GM21367 (cell line): ENCODE data around the gene ERCC1.
"Not testable (repeated sequence)": the region's sequence is repeated elsewhere in the genome, so short reads cannot be mapped to it uniquely, and the experiment has no call there.

ENCODE experiments used
- ATAC-seq: cut with Tn5 transposase; IDR thresholded peaks from one replicate; pipeline ENCODE4 v1.9.1; 2021; ENCODE audit not compliant: unreplicated experiment

Gene ERCC1

DNA sequence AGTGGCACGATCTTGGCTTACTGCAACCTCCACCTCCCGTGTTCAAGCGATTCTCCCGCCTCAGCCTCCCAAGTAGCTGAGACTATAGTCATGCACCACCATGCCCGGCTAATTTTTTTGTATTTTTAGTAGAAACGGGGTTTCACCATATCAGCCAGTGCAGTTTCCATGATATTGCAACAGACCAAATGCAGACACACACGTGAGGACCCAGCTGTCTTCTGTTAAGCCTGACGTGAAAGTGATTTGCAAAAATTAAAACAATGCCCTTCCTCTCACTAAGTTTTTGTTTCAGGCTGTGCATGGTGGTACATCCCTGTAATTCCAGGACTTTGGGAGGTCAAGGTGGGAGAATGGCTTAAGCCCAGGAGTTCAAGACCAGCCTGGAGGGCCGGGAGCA lies 7.3 kb upstream of the ERCC1 start:
- not testable (repeated sequence) for ATAC-seq

- not testable (repeated sequence) for ATAC-seq
Measured at GRCh38 chr19:45429896-45430295, 6.2 kb upstream of the ERCC1 start.

DNA sequence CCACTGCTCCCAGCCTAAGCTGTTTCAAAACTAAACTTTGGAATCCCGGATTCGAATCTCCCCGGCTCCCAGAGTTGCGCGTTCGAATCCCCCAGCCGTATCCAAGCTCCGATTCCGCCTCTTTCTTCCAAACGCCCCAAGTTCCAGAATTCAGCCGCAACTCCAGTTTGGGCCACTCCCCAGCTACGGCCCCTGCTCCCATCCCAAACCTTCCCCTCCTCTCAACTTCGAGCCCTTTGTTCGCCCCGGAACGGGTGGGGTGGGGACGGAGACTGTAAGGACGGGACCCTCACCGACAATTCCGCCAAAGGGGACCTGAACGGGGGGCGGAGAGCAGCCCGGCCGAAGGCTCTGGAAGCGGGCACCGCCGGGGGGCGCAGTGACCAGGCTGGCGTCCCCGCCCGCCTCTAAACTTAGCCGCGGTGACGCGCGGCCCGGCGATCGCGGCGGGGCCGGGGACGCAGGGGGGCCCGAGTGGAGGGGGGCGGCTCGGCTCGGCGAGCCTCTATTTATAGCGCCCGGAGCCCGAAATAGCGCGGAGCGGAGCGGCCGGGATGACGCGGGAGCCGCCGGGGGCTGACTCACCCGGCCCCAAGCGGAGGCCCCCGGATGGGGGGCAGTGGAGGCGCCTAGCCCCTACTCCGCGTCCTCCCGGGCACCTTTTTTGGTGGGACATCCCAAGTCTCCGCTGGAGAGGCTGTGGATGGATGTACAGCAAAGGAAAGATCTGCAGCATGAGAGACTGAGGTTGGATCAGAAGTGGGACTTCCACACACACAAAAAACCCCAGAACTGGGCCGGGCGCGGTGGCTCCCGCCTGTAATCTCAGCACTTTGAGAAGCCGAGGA lies 4.9 kb upstream of the ERCC1 start:
- ATAC-seq = no peak

- no peak for ATAC-seq
Measured at GRCh38 chr19:45424191-45425058, 708 bp upstream of the ERCC1 start.

DNA sequence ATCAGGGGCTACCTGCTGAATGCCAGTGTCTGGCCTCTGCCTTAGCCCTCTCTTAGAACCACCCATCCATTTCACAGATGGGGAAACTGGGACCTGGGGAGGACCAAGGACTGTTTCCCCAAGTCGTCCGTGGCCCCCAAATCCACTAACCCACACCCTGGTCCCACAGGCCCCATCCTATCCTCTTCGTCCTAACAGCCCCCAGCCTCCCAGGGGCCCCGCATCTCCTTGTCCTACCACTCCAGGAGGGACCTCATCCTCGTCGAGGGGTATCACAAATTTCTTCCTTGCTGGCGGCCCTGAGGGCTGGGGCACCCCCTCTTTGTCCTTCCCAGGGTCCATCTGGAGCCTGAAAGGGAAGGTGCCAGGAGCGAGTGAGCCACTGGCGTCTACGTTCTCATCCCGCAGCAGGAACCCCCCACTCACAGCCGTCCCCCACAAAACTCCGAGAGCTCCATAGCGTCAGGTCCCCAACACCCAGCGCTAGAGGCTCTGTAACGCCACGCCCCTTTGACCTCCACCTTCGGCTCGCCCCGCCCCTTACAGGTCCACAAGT lies 606 bp downstream of the ERCC1 start:
- no peak for ATAC-seq

DNA sequence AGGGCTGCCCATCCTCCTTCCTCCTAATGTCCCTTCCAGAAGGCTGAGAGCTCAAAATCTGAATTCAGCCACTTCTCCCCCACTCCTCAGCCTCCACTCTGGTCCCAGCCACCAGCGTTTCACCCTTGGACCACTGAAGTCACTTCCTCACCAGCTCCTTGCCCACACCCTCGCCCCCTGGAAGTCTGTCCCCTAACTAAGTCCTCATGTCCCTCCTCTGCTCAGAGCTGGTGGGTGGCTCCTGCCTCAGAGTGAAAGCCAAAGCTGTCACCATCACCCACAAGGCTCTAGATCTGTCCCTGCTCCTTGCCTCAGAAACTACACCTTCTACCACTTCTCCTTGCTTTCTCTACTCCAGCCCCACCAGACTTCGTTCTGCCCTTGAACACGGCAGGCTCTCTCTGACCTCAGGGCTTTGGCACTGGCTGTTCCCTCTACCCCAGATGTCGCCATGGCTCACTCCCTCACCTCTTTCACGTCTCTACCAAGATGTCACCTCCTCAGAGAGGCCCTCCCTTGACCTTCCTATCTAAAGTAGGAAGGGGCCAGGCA lies 1.7 kb downstream of the ERCC1 start:
- ATAC-seq = no peak

- no peak for ATAC-seq
Measured at GRCh38 chr19:45420871-45421270, 2.8 kb downstream of the ERCC1 start.

- no peak for ATAC-seq
Measured at GRCh38 chr19:45420356-45420755, 3.4 kb downstream of the ERCC1 start.

DNA sequence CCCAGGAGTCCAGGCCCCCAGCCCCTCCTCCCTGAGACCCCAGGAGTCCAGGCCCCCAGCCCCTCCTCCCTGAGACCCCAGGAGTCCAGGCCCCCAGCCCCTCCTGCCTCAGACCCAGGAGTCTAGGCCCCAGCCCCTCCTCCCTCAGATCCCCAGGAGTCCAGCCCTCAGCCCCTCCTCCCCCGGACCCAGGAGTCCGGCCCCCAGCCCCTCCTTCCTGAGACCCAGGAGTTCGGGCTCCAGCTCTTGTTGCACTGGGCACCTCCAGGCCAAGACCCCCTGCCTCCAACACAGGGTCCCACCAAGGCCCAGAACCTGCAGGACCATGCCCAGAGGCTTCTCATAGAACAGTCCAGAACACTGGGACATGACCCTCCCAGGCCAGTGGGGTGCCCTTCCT lies 3.8 kb downstream of the ERCC1 start:
- ATAC-seq = no peak

DNA sequence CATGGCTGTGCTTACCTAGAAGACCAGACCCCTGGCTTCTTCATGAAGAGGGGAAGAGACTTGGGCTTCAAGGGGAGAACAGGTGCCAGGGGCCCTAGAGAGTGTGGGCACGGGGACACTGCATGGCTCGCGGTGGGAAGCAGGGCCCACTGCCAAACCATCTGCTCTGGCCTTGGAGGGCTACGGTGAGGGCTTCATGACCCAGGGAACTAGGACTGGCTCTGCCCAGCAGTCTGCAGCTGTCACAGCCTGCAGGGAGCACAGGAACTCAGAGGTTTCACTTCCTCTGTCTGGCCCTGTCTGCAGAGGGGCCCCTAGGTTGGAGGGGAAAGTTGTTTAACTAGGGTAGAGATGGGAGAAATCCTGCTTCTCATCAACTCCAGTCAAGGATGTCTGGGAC lies 4.3 kb downstream of the ERCC1 start:
- ATAC-seq = peak; percentile 50

DNA sequence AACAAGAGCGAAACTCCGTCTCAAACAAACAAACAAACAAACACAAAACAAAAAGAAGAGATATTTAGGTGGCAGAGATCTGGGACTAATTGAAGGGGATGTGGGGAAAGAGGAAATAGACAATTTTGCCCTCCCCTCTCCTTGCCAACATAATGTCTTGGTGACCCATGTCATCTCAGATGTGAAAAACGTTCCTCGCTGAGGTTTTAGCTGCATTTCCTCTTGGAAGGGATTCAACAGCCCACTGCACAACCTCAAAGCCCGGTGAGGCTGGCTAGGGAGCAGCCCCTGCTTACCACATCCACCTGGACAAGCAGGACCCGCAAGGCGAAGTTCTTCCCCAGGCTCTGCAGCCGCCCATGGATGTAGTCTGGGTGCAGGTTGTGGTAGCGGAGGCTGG lies 4.9 kb downstream of the ERCC1 start:
- no peak for ATAC-seq

- no peak for ATAC-seq
Measured at GRCh38 chr19:45417151-45417550, 6.6 kb downstream of the ERCC1 start.

DNA sequence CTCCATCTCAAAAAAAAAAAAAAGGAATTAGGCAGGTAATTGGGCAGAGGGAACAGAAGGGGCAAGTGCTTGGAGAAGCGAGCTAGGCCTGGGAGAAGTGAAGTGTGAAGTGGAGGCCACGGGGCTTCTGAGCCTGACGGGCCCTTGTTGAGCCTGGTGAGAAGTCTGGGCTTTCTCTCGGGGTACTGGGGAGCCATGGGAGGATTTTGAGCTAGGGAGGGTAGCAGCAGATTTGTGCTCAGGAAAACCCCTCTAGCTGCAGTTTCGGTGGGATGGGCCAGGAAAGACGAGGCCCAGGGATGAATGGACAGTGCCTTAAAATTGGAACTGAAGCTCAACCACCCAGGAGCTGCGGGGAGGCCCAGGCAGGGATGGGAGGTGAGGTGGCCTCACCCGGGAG lies 9.2 kb downstream of the ERCC1 start:
- no peak for ATAC-seq

DNA sequence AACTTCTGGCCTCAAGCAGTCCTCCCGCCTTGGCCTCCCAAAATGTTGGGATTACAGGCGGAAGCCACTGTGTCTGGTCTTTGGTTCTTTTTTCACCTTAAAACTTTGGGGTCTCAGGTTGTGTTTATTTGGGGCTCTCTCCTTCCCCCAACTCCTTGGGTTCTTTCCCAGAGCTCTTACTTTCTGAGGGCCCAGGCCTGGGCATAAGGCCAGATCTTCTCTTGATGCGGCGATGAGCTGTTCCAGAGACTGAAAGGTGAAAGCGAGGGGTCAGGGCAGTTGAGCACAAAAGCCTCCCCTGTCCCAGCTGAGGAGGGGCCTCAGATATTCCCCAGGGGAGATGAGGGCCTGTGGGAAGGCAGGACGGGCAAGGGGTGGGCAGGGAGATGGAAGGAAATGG lies 10.2 kb downstream of the ERCC1 start:
- no peak for ATAC-seq

DNA sequence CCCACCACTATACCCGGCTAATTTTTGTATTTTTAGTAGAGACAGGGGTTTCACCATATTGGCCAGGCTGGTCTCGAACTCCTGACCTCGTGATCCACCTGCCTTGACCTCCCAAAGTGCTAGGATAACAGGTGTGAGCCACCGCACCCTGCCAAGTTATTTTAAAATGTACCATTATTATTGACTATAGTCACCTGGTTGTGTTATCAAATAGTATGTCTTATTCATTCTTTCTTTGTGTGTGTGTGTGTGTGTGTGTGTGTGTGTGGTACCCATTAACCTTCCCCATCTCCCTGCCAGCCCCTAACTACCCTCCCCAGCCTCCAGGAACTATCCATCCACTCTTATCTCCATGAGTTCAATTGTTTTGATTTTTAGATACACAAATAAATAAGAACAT lies 13.4 kb downstream of the ERCC1 start:
- ATAC-seq = not testable (repeated sequence)

- no peak for ATAC-seq
Measured at GRCh38 chr19:45409557-45409920, 14.2 kb downstream of the ERCC1 start.

DNA sequence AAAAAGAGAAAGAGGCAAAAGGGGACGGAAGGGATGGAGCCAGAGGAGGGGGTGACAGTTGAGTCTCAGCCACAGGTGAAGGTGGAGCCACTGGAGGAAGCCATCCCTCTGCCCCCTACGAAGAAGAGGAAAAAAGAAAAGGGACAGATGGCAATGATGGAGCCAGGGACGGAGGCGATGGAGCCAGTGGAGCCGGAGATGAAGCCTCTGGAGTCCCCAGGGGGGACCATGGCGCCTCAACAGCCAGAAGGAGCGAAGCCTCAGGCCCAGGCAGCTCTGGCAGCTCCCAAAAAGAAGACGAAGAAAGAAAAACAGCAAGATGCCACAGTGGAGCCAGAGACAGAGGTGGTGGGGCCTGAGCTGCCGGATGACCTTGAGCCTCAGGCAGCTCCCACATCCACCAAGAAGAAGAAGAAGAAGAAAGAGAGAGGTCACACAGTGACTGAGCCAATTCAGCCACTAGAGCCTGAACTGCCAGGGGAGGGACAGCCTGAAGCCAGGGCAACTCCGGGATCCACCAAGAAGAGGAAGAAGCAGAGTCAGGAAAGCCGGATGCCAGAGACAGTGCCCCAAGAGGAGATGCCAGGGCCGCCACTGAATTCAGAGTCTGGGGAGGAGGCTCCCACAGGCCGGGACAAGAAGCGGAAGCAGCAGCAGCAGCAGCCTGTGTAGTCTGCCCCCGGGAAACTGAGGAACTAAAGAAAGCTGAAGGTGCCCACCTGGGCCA lies 14.7 kb downstream of the ERCC1 start:
- ATAC-seq = no peak

DNA sequence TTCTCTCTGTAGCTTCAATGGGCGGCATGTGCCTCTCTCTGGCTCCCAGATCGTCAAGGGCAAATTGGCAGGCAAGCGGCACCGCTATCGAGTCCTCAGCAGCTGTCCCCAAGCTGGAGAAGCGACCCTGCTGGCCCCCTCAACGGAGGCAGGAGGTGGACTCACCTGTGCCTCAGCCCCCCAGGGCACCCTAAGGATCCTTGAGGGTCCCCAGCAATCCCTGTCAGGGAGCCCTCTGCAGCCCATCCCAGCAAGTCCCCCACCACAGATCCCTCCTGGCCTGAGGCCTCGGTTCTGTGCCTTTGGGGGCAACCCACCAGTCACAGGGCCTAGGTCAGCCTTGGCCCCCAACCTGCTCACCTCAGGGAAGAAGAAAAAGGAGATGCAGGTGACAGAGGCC lies 15.6 kb downstream of the ERCC1 start:
- no peak for ATAC-seq

DNA sequence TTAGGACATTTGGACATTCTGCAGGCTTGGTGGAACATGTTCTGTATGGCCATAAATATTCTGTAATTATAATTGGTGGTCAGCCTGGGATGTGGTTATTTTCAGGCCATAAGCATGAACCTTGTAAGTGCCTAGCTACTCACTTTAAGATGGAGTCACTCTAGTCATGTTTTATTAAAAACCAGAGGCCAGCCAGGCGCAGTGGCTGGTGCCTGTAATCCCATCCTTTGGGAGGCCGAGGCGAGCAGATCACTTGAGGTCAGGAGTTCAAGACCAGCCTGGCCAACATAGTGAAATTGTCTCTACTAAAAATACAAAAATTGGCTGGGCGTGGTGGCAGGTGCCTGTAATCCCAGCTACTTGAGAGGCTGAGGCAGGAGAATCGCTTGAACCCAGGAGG lies 16.1 kb downstream of the ERCC1 start:
- ATAC-seq = not testable (repeated sequence)

DNA sequence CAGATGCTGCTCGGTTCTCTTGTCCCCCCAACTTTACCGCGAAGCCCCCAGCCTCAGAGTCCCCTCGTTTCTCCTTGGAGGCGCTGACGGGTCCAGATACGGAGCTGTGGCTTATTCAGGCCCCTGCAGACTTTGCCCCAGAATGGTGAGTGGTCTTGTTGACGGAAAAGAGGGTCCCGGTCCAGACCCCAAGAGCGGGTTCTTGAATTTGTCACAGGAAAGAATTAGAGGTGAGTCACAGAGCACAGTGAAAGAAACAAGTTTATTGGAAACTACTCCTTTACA lies 16.7 kb downstream of the ERCC1 start:
- ATAC-seq = no peak
